HCT116 (cell line): ENCODE measurements around the gene CNR2.

Source experiments
- CBX3 ChIP-seq: IDR thresholded peaks from 2 replicates; pipeline ENCODE4 v1.6.1; 2012; ENCODE audit warnings: low read depth
- CTCF ChIP-seq, 3 experiments: fragments of 200-600 bp in 1 of 3; sonication (generic) in 1 of 3; IDR thresholded peaks in 2 of 3; conservative IDR thresholded peaks in 1 of 3; 2 replicates each; pipeline ENCODE4 v1.5.1; 2012 to 2017; ENCODE audit warnings: low read depth in 2 of 3, low read length in 2 of 3, antibody characterized with exemption in 1 of 3, borderline replicate concordance in 1 of 3, control low read depth in 1 of 3, mild to moderate bottlenecking in 1 of 3, mixed read lengths in 1 of 3, mixed run types in 1 of 3, moderate library complexity in 1 of 3; ENCODE audit not compliant: insufficient read depth in 1 of 3
- MAX ChIP-seq: IDR thresholded peaks from 2 replicates; pipeline ENCODE4 v1.6.1; 2012
- POLR2A ChIP-seq: IDR thresholded peaks from 2 replicates; pipeline ENCODE4 v1.7.0; 2011; ENCODE audit warnings: borderline replicate concordance; ENCODE audit not compliant: insufficient read depth, insufficient read length; ENCODE audit errors: extremely low read depth
- ZNF274 ChIP-seq: fragments of 200-500 bp; sonication (Bioruptor generic); IDR thresholded peaks from 2 replicates; pipeline ENCODE4 v1.6.1; 2014; ENCODE audit warnings: mild to moderate bottlenecking, low read depth, low read length, inconsistent platforms
- TF ChIP-seq, protein P1 (sequence below): IDR thresholded peaks from 2 replicates; pipeline ENCODE4 v1.6.1; 2011; ENCODE audit warnings: mild to moderate bottlenecking, low read length, moderate library complexity; ENCODE audit not compliant: insufficient replicate concordance; ENCODE audit errors: extremely low read depth

DNA sequence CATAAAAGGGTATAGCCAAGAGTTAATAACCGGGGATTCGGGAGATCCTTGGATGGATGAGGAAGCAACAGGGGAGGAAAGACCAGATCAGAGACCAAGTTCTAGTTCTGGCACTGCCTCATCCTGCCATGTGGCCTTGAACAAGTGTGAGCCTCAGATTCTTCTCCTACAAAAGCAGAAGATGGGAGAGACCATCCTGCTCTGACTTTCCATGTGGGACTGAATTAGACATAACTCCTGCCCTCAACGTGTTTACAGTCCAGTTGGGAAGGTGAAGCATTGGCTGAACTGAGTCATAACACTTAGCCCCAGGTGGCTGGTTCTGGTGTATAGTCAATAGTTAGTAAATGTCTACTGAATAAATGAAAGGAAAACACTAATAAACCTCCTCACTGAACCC, 12.1 kb upstream of the CNR2 start:
- TF ChIP-seq MAX = no peak
- TF ChIP-seq CTCF (IDR thresholded peaks at IDR 0.05 in 2 of 3, conservative IDR thresholded peaks at IDR 0.05 in 1 of 3; ENCODE audit: borderline replicate concordance in 1 of 3, insufficient read depth in 1 of 3, low read depth in 2 of 3, low read length in 2 of 3) = no peak
- no peak for TF ChIP-seq ZNF274
- TF ChIP-seq CBX3 = no peak
- TF ChIP-seq POLR2A = no peak
- TF ChIP-seq, protein P1, sequence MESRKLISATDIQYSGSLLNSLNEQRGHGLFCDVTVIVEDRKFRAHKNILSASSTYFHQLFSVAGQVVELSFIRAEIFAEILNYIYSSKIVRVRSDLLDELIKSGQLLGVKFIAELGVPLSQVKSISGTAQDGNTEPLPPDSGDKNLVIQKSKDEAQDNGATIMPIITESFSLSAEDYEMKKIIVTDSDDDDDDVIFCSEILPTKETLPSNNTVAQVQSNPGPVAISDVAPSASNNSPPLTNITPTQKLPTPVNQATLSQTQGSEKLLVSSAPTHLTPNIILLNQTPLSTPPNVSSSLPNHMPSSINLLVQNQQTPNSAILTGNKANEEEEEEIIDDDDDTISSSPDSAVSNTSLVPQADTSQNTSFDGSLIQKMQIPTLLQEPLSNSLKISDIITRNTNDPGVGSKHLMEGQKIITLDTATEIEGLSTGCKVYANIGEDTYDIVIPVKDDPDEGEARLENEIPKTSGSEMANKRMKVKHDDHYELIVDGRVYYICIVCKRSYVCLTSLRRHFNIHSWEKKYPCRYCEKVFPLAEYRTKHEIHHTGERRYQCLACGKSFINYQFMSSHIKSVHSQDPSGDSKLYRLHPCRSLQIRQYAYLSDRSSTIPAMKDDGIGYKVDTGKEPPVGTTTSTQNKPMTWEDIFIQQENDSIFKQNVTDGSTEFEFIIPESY = no peak
